ENCODE data around the gene CEP128. TPM values are rescaled to one million over a fixed set of nuclear protein-coding genes. Genes with fewer than 3 reads are reported as not detected.

The CEP128 gene
- total and polyA plus RNA-seq, 2 experiments from 2014 or later, result 7.6 to 17.6 TPM

GRCh38 chr14:80754696-80755095 lies 186.8 kb downstream of the CEP128 start (continued):
- TF ChIP-seq ZNF462 (CRISPR knock-in tag; IDR thresholded peaks at IDR 0.05), result no peak
- no peak for TF ChIP-seq ZNF331 (CRISPR knock-in tag; IDR thresholded peaks at IDR 0.05; ENCODE audit: low read depth)
- no peak for TF ChIP-seq CREB1 (CRISPR knock-in tag; IDR thresholded peaks at IDR 0.05; ENCODE audit: low read depth)
- TF ChIP-seq, protein P1, sequence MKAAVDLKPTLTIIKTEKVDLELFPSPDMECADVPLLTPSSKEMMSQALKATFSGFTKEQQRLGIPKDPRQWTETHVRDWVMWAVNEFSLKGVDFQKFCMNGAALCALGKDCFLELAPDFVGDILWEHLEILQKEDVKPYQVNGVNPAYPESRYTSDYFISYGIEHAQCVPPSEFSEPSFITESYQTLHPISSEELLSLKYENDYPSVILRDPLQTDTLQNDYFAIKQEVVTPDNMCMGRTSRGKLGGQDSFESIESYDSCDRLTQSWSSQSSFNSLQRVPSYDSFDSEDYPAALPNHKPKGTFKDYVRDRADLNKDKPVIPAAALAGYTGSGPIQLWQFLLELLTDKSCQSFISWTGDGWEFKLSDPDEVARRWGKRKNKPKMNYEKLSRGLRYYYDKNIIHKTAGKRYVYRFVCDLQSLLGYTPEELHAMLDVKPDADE (IDR thresholded peaks at IDR 0.05), result no peak
- TF ChIP-seq STAT1 (IDR thresholded peaks at IDR 0.05; ENCODE audit: unreplicated experiment), result no peak
- TF ChIP-seq, protein P2, sequence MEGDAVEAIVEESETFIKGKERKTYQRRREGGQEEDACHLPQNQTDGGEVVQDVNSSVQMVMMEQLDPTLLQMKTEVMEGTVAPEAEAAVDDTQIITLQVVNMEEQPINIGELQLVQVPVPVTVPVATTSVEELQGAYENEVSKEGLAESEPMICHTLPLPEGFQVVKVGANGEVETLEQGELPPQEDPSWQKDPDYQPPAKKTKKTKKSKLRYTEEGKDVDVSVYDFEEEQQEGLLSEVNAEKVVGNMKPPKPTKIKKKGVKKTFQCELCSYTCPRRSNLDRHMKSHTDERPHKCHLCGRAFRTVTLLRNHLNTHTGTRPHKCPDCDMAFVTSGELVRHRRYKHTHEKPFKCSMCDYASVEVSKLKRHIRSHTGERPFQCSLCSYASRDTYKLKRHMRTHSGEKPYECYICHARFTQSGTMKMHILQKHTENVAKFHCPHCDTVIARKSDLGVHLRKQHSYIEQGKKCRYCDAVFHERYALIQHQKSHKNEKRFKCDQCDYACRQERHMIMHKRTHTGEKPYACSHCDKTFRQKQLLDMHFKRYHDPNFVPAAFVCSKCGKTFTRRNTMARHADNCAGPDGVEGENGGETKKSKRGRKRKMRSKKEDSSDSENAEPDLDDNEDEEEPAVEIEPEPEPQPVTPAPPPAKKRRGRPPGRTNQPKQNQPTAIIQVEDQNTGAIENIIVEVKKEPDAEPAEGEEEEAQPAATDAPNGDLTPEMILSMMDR (conservative IDR thresholded peaks at IDR 0.05; ENCODE audit: low read depth in 2 of 2), result no peak
- TF ChIP-seq EZH2phosphoT487 (IDR thresholded peaks at IDR 0.05; ENCODE audit: unreplicated experiment), result no peak
